ENCODE results near the gene PAQR3. TPM values are rescaled to one million over a fixed set of nuclear protein-coding genes. Genes with fewer than 3 reads are reported as not detected.
A peak's percentile ranks its signal among the peaks of the same experiment; 100 is the strongest.

Gene PAQR3
- total and polyA plus RNA-seq, 10 of the 15 experiments (the other 5 are each of a cell fraction or from before 2014, with no cell fraction given): 2.2 to 25.4 (median 7.2) TPM

- Histone ChIP-seq H3K36me3 (ENCODE audit: control insufficient read depth in 2 of 2, insufficient read depth in 2 of 2, low read length in 1 of 2) (no peaks in the 10 kb centered on the region), H3K4me3 (no peak overlapping the region), H3K4me1 (ENCODE audit: control insufficient read depth, insufficient read depth, low read length) (no peaks in the 10 kb centered on the region), H3K9ac (ENCODE audit: control insufficient read depth, insufficient read depth, low read length) (no peak overlapping the region), H4K20me1 (ENCODE audit: control insufficient read depth, insufficient read depth) (no peaks in the 10 kb centered on the region), H3K27ac (ENCODE audit: control insufficient read depth, insufficient read depth) (no peak overlapping the region), H3K4me2 (ENCODE audit: control insufficient read depth, insufficient read depth) (no peak overlapping the region), H3K9me3 (replicated peaks; ENCODE audit: control insufficient read depth, insufficient read depth, low read length) (no peaks in the 10 kb centered on the region), H2AFZ (ENCODE audit: control insufficient read depth, low read depth, low read length) (no peak overlapping the region), H3K79me2 (ENCODE audit: control insufficient read depth, insufficient read depth, low read length) (no peaks in the 10 kb centered on the region), H3K27me3 (replicated peaks in 1 of 2; ENCODE audit: control insufficient read depth in 2 of 2, insufficient read depth in 2 of 2, low read length in 1 of 2) (no peaks in the 10 kb centered on the region)
- RAD21 ChIA-PET (ENCODE audit: unreplicated experiment): no interaction called here
- WGBS (ENCODE audit: insufficient coverage, insufficient replicate concordance, low lambda C conversion rate, missing lambda C conversion rate): 50% methylated on average over 5 of the region's 5 CpGs
- DNase-seq (ENCODE audit: low read depth, low spot score) (no peak), FAIRE-seq (no peak), ATAC-seq (peak; percentile 68)
- in situ Hi-C loops (cut with MboI): loop anchor here (10.0 kb wide), 1 partner anchor 618 kb away; no protein-coding TSS in a partner anchor
- POLR2A ChIA-PET: interaction anchor here (0.7 kb wide), 1 partner anchor 1023 kb away, joined by 7 read pairs; no protein-coding TSS in a partner anchor
- BruUV-seq (replicated peaks): no TSS peak
- TF ChIP-seq BACH1 (IDR thresholded peaks at IDR 0.05; ENCODE audit: borderline replicate concordance) (no peak), KAT2A (conservative IDR thresholded peaks at IDR 0.05; ENCODE audit: control insufficient read depth, low read depth, low read length) (no peak), PAX8 (IDR thresholded peaks at IDR 0.05) (no peak), BCLAF1 (IDR thresholded peaks at IDR 0.05) (no peak)
- SMC1A ChIA-PET (ENCODE audit: uncharacterized antibody, unreplicated experiment): no interaction called here
- CTCF ChIA-PET: no interaction called here
- intact Hi-C loops (cut with micrococcal nuclease; ENCODE audit: unreplicated experiment): loop anchor here (10.0 kb wide), 4 partner anchors 278 to 1368 kb away; no protein-coding TSS in a partner anchor
Observed at GRCh38 chr4:78956975-78957374, 17.7 kb upstream of the PAQR3 start.

Measured in GM12878 (cell line).